NB4 (cell line): ENCODE results near the gene AGAP1.

Experiments used
- CTCF ChIP-seq: IDR thresholded peaks from one replicate; pipeline ENCODE4 v1.5.1; 2012; ENCODE audit warnings: low read depth, low read length
- MAX ChIP-seq: IDR thresholded peaks from 2 replicates; pipeline ENCODE4 v1.6.1; 2011; ENCODE audit warnings: low read depth, low read length

- peak; percentile 86 for TF ChIP-seq MAX
- TF ChIP-seq CTCF = peak; percentile 44
Observed at GRCh38 chr2:235966396-235966795, 472.6 kb downstream of the AGAP1 start.
